ENCODE measurements around the gene FZR1. TPM values are rescaled to one million over a fixed set of nuclear protein-coding genes. Genes with fewer than 3 reads are reported as not detected.

Gene FZR1
- total RNA-seq, 1 donor from 2014 or later, result 16.4 TPM

GRCh38 chr19:3465552-3465951 lies 40.6 kb upstream of the FZR1 start:
- Mint-ChIP-seq H3K4me1 (peaks cover 3% of the 10 kb centered on the region), H3K27me3 (ENCODE audit: insufficient read depth, low read depth) (peaks cover 56% of the 10 kb centered on the region), H3K9me3 (peaks cover 14% of the 10 kb centered on the region), H3K36me3 (no peaks in the 10 kb centered on the region), H3K4me3 (no peak overlapping the region), H3K27ac (no peak overlapping the region)
- no peak overlapping the region for H3K9ac ChIP-seq
- H3F3A ChIP-seq (ENCODE audit: low read depth), result peaks cover 10% of the 10 kb centered on the region
- no peaks in the 10 kb centered on the region for H3K79me2 ChIP-seq (ENCODE audit: low read depth)
- no peak overlapping the region for H3K27ac ChIP-seq
- TF ChIP-seq EZH2phosphoT487 (IDR thresholded peaks at IDR 0.05), result no peak
- no peak for TF ChIP-seq EZH2 (IDR thresholded peaks at IDR 0.05)
- no peak for TF ChIP-seq CTCF (IDR thresholded peaks at IDR 0.05)
- H3K27me3 ChIP-seq, result peaks cover 98% of the 10 kb centered on the region
- no peak overlapping the region for H3K4me2 ChIP-seq
- no peak overlapping the region for H3K4me3 ChIP-seq
- peaks cover 20% of the 10 kb centered on the region for H3K4me1 ChIP-seq
- no peaks in the 10 kb centered on the region for H3K36me3 ChIP-seq
- no peak overlapping the region for H2AFZ ChIP-seq (replicated peaks)
- no peak for DNase-seq (ENCODE audit: low spot score)
- H4K20me1 ChIP-seq (ENCODE audit: low read depth), result peaks cover 12% of the 10 kb centered on the region
- H3K9me3 ChIP-seq (ENCODE audit: low read depth), result no peaks in the 10 kb centered on the region

DNA sequence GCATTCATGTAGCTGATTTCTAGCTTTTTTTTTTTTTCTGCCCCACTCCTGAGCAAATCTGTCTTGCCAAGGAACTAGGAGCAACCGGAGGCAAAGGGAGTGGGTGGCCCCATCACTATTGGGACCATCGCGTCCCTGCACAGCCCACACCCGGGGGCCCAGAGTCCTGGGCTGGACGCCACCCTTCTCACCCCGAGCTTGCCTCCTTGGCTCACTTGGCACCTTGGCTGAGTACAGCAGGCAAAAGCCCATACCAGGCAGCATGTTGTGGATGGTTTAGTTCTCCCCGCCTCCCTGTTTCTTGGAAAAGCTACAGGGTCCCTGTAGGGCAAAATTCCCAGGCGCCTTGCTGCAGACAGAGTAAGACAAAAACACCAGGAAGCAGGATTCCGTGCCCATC lies 39.5 kb upstream of the FZR1 start:
- Mint-ChIP-seq H3K27ac (no peak overlapping the region), H3K36me3 (no peaks in the 10 kb centered on the region), H3K4me1 (peaks cover 3% of the 10 kb centered on the region), H3K9me3 (peaks cover 14% of the 10 kb centered on the region), H3K4me3 (no peak overlapping the region), H3K27me3 (ENCODE audit: insufficient read depth, low read depth) (peaks cover 53% of the 10 kb centered on the region)
- Histone ChIP-seq H2AFZ (replicated peaks) (no peak overlapping the region), H3K4me1 (peaks cover 20% of the 10 kb centered on the region), H3K9ac (no peak overlapping the region), H3K36me3 (no peaks in the 10 kb centered on the region), H3F3A (ENCODE audit: low read depth) (peaks cover 10% of the 10 kb centered on the region), H3K4me3 (no peak overlapping the region), H4K20me1 (ENCODE audit: low read depth) (peaks cover 12% of the 10 kb centered on the region), H3K27ac (no peak overlapping the region), H3K9me3 (ENCODE audit: low read depth) (no peaks in the 10 kb centered on the region), H3K79me2 (ENCODE audit: low read depth) (no peaks in the 10 kb centered on the region), H3K27me3 (peaks cover 98% of the 10 kb centered on the region), H3K4me2 (no peak overlapping the region)
- DNase-seq (ENCODE audit: low spot score), result no peak
- no peak for TF ChIP-seq EZH2phosphoT487 (IDR thresholded peaks at IDR 0.05)
- TF ChIP-seq CTCF (IDR thresholded peaks at IDR 0.05), result no peak
- no peak for TF ChIP-seq EZH2 (IDR thresholded peaks at IDR 0.05)

GRCh38 chr19:3467437-3468198 lies 38.5 kb upstream of the FZR1 start:
- Histone ChIP-seq H3K4me1 (peaks cover 20% of the 10 kb centered on the region), H3K27ac (no peak overlapping the region), H4K20me1 (ENCODE audit: low read depth) (peaks cover 5% of the 10 kb centered on the region), H3K79me2 (ENCODE audit: low read depth) (no peaks in the 10 kb centered on the region), H3K4me2 (no peak overlapping the region), H3K36me3 (no peaks in the 10 kb centered on the region), H2AFZ (replicated peaks) (no peak overlapping the region), H3K9ac (no peak overlapping the region), H3K27me3 (peaks cover 96% of the 10 kb centered on the region), H3F3A (ENCODE audit: low read depth) (peaks cover 5% of the 10 kb centered on the region), H3K4me3 (no peak overlapping the region), H3K9me3 (ENCODE audit: low read depth) (no peaks in the 10 kb centered on the region)
- no peak overlapping the region for H3K4me3 Mint-ChIP-seq
- peaks cover 51% of the 10 kb centered on the region for H3K27me3 Mint-ChIP-seq (ENCODE audit: insufficient read depth, low read depth)
- DNase-seq (ENCODE audit: low spot score), result no peak
- no peak overlapping the region for H3K27ac Mint-ChIP-seq
- TF ChIP-seq CTCF (IDR thresholded peaks at IDR 0.05) (no peak), EZH2phosphoT487 (IDR thresholded peaks at IDR 0.05) (no peak), EZH2 (IDR thresholded peaks at IDR 0.05) (no peak)
- H3K36me3 Mint-ChIP-seq, result no peaks in the 10 kb centered on the region
- peaks cover 15% of the 10 kb centered on the region for H3K9me3 Mint-ChIP-seq
- peaks cover 3% of the 10 kb centered on the region for H3K4me1 Mint-ChIP-seq
